Neural progenitor cell (in vitro differentiated cells): ENCODE measurements around the gene RTP5. TPM values are rescaled to one million over a fixed set of nuclear protein-coding genes. Genes with fewer than 3 reads are reported as not detected.
"Not testable (repeated sequence)": the region's sequence is repeated elsewhere in the genome, so short reads cannot be mapped to it uniquely, and the experiment has no call there.

Experiments used
- DNase-seq: peaks from one replicate; pipeline ENCODE4 v3.0.0-alpha.2; 2016; ENCODE audit warnings: low spot score
- H2AFZ ChIP-seq: fragments of 200-600 bp; sonication (generic); replicated peaks from 2 replicates; pipeline ENCODE4 v1.6.1; 2016; ENCODE audit warnings: antibody characterized with exemption
- H3F3A ChIP-seq: fragments of 200-600 bp; sonication (generic); 2 replicates; pipeline ENCODE4 v1.6.1; 2016; ENCODE audit warnings: antibody characterized with exemption, low read depth
- H3K27ac ChIP-seq: fragments of 200-600 bp; sonication (generic); 2 replicates; pipeline ENCODE4 v1.5.1; 2016; ENCODE audit warnings: mild to moderate bottlenecking
- H3K27me3 ChIP-seq: fragments of 200-600 bp; sonication (generic); 2 replicates; pipeline ENCODE4 v1.6.1; 2016; ENCODE audit warnings: mild to moderate bottlenecking, moderate library complexity
- H3K36me3 ChIP-seq: fragments of 200-600 bp; sonication (generic); 2 replicates; pipeline ENCODE4 v1.5.1; 2016
- H3K4me1 ChIP-seq: fragments of 200-600 bp; sonication (generic); 2 replicates; pipeline ENCODE4 v1.6.1; 2016; ENCODE audit warnings: mixed run types
- H3K4me2 ChIP-seq: fragments of 200-600 bp; sonication (generic); 2 replicates; pipeline ENCODE4 v1.6.1; 2016
- H3K4me3 ChIP-seq: fragments of 200-600 bp; sonication (generic); 2 replicates; pipeline ENCODE4 v1.5.1; 2016
- H3K79me2 ChIP-seq: fragments of 200-600 bp; sonication (generic); 2 replicates; pipeline ENCODE4 v1.6.1; 2016; ENCODE audit warnings: low read depth
- H3K9ac ChIP-seq: fragments of 200-600 bp; sonication (generic); 2 replicates; pipeline ENCODE4 v1.6.1; 2016
- H3K9me3 ChIP-seq: fragments of 200-600 bp; sonication (generic); 2 replicates; pipeline ENCODE4 v1.5.1; 2016; ENCODE audit warnings: low read depth
- H4K20me1 ChIP-seq: fragments of 200-600 bp; sonication (generic); 2 replicates; pipeline ENCODE4 v1.6.1; 2016; ENCODE audit warnings: low read depth
- H3K27ac Mint-ChIP-seq: 3 replicates; pipeline ENCODE4 v1.8.0; 2021; ENCODE audit warnings: mixed read lengths
- H3K27me3 Mint-ChIP-seq: 2 replicates; pipeline ENCODE4 v1.8.0; 2022; ENCODE audit warnings: low read depth, mild to moderate bottlenecking, inconsistent platforms, moderate library complexity, mixed read lengths; ENCODE audit not compliant: insufficient read depth
- H3K36me3 Mint-ChIP-seq: 3 replicates; pipeline ENCODE4 v1.8.0; 2021; ENCODE audit warnings: mixed read lengths
- H3K4me1 Mint-ChIP-seq: 3 replicates; pipeline ENCODE4 v1.8.0; 2021; ENCODE audit warnings: mixed read lengths
- H3K4me3 Mint-ChIP-seq: 3 replicates; pipeline ENCODE4 v1.8.0; 2021; ENCODE audit warnings: mild to moderate bottlenecking, moderate library complexity, mixed read lengths
- H3K9me3 Mint-ChIP-seq: 3 replicates; pipeline ENCODE4 v1.8.0; 2020; ENCODE audit warnings: mixed read lengths
- CTCF ChIP-seq: fragments of 200-600 bp; sonication (generic); IDR thresholded peaks from 2 replicates; pipeline ENCODE4 v1.5.1; 2017; ENCODE audit warnings: antibody characterized with exemption, mild to moderate bottlenecking
- EZH2 ChIP-seq: fragments of 200-600 bp; sonication (generic); IDR thresholded peaks from 2 replicates; pipeline ENCODE4 v1.6.1; 2017; ENCODE audit warnings: antibody characterized with exemption, mild to moderate bottlenecking, moderate library complexity
- EZH2phosphoT487 ChIP-seq: fragments of 200-600 bp; sonication (generic); IDR thresholded peaks from 2 replicates; pipeline ENCODE4 v1.6.1; 2017; ENCODE audit warnings: antibody characterized with exemption
- total RNA-seq: library from RNA; depleted of rRNA; stranded (reverse); fragments of >200 nt; gene quantifications from 2 replicates; pipeline ENCODE4 v1.2.3, GENCODE V29; 2015; ENCODE audit warnings: low replicate concordance

The RTP5 gene
- not detected in 2 replicates for total RNA-seq

GRCh38 chr2:241869087-241869961 lies at the start of gene RTP5:
RTP5 (plus strand) TSS chr2:241869729; CDS start chr2:241869757, 28 bp downstream.
- peaks cover 12% of the 10 kb centered on the region for H4K20me1 ChIP-seq
- no peaks in the 10 kb centered on the region for H3K79me2 ChIP-seq
- no peaks in the 10 kb centered on the region for H3K9me3 ChIP-seq
- no peak for DNase-seq
- no peaks in the 10 kb centered on the region for H3K27me3 ChIP-seq
- H3K27ac ChIP-seq: no peak within 1 kb of the TSS
- H3K9ac ChIP-seq: no peak within 1 kb of the TSS
- H3K4me1 ChIP-seq: no peaks in the 10 kb centered on the region
- H3K4me3 Mint-ChIP-seq: no peak within 1 kb of the TSS
- H3K36me3 Mint-ChIP-seq: no peaks in the 10 kb centered on the region
- H3K27ac Mint-ChIP-seq: no peak within 1 kb of the TSS
- H2AFZ ChIP-seq: no peak within 1 kb of the TSS
- H3K4me2 ChIP-seq: no peak within 1 kb of the TSS
- TF ChIP-seq CTCF (no peak), EZH2phosphoT487 (no peak), EZH2 (no peak)
- peaks cover 33% of the 10 kb centered on the region for H3K4me1 Mint-ChIP-seq
- peaks cover 11% of the 10 kb centered on the region for H3K9me3 Mint-ChIP-seq
- peaks cover 16% of the 10 kb centered on the region for H3K27me3 Mint-ChIP-seq
- peaks cover 24% of the 10 kb centered on the region for H3F3A ChIP-seq
- no peaks in the 10 kb centered on the region for H3K36me3 ChIP-seq
- no peak within 1 kb of the TSS for H3K4me3 ChIP-seq

- not testable (repeated sequence) for H3K9ac ChIP-seq
These were observed 49.4 kb upstream of the RTP5 start for GRCh38 chr2:241819947-241820624.

GRCh38 chr2:241820625-241821384 lies 48.7 kb upstream of the RTP5 start:
- no peaks in the 10 kb centered on the region for H3K27me3 ChIP-seq
- peaks cover 20% of the 10 kb centered on the region for H3F3A ChIP-seq
- H3K79me2 ChIP-seq: no peaks in the 10 kb centered on the region
- Mint-ChIP-seq H3K4me1 (peaks cover 9% of the 10 kb centered on the region), H3K36me3 (peaks cover 10% of the 10 kb centered on the region), H3K9me3 (peaks cover 20% of the 10 kb centered on the region), H3K4me3 (no peak overlapping the region), H3K27me3 (peaks cover 11% of the 10 kb centered on the region), H3K27ac (no peak overlapping the region)
- no peak overlapping the region for H3K27ac ChIP-seq
- H3K36me3 ChIP-seq: no peaks in the 10 kb centered on the region
- no peak overlapping the region for H3K9ac ChIP-seq
- H2AFZ ChIP-seq: no peak overlapping the region
- H3K9me3 ChIP-seq: no peaks in the 10 kb centered on the region
- TF ChIP-seq EZH2phosphoT487: no peak
- no peak for TF ChIP-seq EZH2
- TF ChIP-seq CTCF: no peak
- no peak overlapping the region for H3K4me3 ChIP-seq
- no peak overlapping the region for H3K4me2 ChIP-seq
- H3K4me1 ChIP-seq: no peaks in the 10 kb centered on the region
- H4K20me1 ChIP-seq: no peaks in the 10 kb centered on the region
- no peak for DNase-seq

More at GRCh38 chr2:241819947-241820624, 49.4 kb upstream of the RTP5 start:
- H3K27ac Mint-ChIP-seq, H3K4me2 ChIP-seq, H3K27me3 ChIP-seq, H4K20me1 ChIP-seq, H3K27ac ChIP-seq, DNase-seq, H3K4me3 ChIP-seq, H2AFZ ChIP-seq, H3K9me3 ChIP-seq, H3K36me3 ChIP-seq, H3K4me1 ChIP-seq, H3K4me3 Mint-ChIP-seq, H3K79me2 ChIP-seq, H3K36me3 Mint-ChIP-seq: not testable (repeated sequence)
- Mint-ChIP-seq H3K27me3 (peaks cover 11% of the 10 kb centered on the region), H3K9me3 (peaks cover 20% of the 10 kb centered on the region), H3K4me1 (peaks cover 12% of the 10 kb centered on the region)
- peaks cover 20% of the 10 kb centered on the region for H3F3A ChIP-seq
